Amygdala (tissue), 56 donors: ENCODE data around the gene SMG7.
A peak's percentile ranks its signal among the peaks of the same experiment; 100 is the strongest.

Experiments
- DNase-seq, 56 donors: peaks; one replicate each; lab custom pipeline; 2025; lab: John Stamatoyannopoulos, UW

Gene SMG7

DNA sequence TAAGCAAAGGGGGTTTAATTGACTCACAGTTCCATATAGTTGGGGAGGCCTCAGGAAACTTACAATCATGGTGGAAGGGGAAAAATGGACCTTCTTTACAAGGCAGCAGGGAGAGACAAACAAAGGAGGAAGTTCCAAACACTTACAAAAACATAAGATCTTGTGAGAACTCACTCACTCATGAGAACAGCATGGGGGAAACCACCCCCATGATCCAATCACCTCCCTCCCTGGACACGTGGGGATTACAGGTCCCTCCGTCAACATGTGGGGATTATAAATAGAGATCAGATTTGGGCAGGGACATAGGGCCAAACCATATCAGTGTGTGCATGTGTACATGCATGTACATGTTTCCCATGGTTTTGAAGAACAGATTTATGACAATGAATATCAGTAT, 5.5 kb upstream of the SMG7 start:
- no peak for DNase-seq

DNA sequence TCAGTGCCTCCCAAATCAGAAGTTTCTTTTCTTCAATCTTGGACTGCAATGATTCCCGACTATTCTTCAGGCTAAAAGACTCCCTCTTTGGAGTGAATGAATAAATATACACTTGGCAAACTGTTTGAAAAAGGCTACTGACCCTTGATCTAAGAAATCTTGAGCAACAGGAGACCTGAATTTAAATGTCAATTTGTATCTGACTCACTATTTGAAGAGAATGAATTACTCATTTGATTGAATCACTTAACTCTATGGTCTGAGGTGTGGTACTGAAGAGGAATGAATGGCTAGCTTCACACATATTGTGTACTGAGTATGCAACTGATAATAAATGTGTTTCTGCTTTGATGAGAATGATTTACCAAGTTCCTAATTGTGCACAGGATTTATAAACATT, 4.6 kb upstream of the SMG7 start:
- DNase-seq: no peak

DNA sequence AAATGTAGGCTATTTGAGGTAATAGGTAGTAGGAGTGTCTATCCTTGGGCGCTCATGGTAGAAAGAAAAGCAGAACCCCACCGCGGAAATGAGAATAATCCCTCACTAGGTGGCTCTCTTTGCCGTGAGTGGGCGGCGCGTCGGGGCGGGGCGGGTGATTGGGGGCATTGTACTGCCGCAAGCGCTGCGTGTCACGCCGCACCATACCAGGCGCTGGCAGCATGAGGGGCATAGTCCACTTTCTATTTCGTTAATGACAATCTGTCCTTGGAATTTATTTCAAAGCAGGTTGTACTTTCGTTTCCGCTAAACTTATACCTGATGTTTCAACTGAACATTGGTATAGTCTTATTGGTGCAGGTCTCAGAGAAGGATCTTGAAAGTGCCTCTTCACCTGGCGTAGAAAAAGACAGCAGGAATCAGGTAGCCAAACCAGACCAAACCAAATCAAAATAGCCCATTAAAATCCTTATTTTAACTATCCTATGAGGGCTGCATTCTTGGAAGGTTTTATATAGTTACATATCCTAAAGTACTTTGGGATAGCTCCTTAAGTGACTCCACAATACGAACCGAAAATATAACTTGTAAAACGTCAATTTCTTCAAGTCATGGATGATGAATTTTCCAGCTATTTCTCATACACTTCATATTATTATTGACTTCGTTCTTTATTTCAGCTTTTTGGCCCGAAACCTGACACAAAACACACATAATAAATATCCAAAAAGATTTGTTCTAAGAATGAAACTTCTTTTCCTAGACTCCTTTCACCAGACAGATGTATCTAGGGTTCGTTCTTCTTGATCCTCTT, 1.9 kb upstream of the SMG7 start:
- DNase-seq: peak in 55 of 56 donors; percentile 10 to 82 (median 61)

DNA sequence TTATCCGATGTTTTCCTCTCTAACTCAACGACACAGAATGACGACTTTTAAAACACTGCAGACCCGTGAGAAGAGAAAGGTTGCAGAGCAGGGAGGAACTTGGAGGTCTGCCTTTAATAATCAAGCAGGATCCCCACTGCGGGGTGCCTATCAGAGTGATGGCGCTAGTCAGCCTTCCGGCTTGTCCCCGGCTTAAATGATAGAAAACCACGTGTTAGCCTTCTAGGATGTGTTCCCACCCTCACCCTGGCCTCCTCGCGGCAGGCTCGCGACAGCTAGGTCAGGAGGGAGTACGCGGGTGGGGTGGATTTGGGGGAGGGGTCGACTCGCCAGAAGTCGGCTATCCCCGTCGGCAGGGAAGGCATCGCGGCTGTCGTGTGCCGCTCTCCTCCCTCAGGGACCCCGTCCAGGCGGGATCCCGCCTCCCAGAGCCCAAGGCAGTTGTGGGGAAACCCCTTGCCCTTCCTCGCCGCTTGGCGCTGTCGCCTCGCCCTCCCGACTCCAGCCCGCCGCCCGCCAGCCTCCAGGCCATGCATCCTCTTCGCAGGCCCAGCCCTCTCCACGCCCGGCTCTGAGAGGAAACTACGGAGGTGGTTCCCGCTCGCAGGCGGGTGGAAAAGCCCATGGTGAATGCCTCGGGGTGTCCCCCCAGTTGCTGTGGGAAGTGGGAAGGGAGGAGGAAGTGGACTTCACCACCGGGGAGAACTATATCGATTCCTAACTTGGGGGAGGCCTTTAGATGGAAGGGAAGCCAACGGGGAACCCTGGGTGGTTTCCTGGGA, 1.1 kb upstream of the SMG7 start:
- DNase-seq: peak in 54 of 56 donors; percentile 57 to 93 (median 80)

DNA sequence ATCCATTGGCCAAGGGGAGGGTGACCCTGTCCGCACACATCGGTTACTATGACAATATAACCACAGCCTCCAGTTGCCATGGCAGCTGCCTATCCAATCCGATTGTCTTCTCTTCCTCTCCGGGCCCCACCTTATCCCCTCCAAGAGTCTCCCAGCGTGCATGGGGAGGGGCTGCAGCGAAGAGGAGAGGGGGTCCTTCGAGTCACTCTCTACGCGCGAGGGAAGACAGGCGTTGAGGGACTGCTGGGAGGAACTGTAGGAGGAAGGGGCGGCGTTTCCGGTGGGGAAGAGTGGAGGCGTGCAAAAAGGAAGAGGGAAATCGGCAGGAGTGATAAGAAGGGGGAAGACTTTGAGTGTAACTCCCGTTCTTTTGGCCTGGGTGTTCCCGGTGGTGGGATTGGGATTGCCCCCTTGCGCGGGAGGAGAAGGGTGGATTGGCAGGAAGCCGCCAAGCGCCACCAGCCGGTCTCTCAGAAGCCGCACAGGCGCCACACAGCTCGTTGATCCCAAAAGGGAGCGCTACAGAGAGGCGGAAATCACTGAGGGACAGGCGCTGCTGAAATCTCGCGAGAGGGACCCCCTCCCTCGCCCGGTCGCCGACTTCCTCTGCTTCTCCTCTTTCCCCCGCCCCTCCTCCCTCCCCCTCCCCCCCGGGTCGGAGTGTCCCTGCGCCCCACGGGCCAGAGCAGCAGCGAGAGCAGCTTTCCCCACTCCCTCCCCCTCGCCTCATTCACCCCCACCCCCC, 384 bp upstream of the SMG7 start:
- DNase-seq: peak; percentile 83 to 99 (median 97)

- no peak for DNase-seq
Observed at GRCh38 chr1:183473217-183473536, 878 bp downstream of the SMG7 start.

DNA sequence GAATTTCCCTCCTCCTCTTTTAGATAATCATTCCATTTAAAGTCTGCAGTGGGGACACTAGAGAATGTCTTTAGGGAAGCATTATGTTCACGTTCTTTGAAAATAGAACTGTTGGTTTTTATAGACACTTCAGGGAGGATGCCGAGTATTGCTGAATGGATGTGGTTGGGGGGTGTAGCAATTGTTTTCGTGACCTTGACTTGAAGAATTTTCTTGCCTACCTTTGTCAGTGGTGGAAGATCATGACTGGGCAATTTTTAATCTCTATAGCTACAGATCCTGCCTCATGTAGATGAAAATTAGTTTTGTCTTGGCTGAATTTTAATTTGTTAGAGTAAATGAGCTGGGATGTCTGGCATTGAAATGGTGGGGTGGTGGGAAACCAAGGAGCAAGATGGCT, 3.8 kb downstream of the SMG7 start:
- no peak for DNase-seq

- no peak for DNase-seq
Observed at GRCh38 chr1:183477986-183478781, 5.9 kb downstream of the SMG7 start.

DNA sequence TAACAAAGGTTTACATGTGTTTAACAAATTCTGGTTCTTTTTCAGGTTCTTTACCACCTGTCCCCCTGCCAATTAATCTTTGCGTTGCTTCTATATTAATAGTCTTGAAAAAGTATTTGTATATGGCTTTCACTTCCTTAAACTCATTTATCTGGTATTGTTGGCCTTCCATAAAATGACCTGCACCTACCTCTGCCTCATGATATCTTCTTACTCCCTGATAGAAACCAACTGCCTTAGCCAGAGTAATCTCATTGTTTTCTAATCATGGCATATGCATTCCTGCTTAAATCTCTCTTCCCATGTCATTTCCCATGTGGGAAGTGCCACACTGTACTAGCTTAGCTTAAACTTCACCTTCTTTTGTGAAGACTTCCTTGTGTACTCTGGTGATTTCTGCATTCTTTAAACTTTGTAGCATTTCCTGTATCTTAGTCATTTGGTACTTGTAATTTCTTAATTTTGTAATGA, 8.7 kb downstream of the SMG7 start:
- no peak for DNase-seq

GRCh38 chr1:183483224-183483623, 10.9 kb downstream of the SMG7 start:
- no peak for DNase-seq

GRCh38 chr1:183484254-183484653, 12.0 kb downstream of the SMG7 start:
- DNase-seq: no peak

- no peak for DNase-seq
Observed at GRCh38 chr1:183484851-183485250, 12.6 kb downstream of the SMG7 start.

GRCh38 chr1:183487674-183488442, 15.6 kb downstream of the SMG7 start:
- DNase-seq: no peak

GRCh38 chr1:183490932-183491331, 18.6 kb downstream of the SMG7 start:
- DNase-seq: no peak

- DNase-seq: no peak
Observed at GRCh38 chr1:183493540-183494245, 21.4 kb downstream of the SMG7 start.

- DNase-seq: no peak
Observed at GRCh38 chr1:183495420-183495819, 23.1 kb downstream of the SMG7 start.

- DNase-seq: no peak
Observed at GRCh38 chr1:183497218-183497617, 24.9 kb downstream of the SMG7 start.

DNA sequence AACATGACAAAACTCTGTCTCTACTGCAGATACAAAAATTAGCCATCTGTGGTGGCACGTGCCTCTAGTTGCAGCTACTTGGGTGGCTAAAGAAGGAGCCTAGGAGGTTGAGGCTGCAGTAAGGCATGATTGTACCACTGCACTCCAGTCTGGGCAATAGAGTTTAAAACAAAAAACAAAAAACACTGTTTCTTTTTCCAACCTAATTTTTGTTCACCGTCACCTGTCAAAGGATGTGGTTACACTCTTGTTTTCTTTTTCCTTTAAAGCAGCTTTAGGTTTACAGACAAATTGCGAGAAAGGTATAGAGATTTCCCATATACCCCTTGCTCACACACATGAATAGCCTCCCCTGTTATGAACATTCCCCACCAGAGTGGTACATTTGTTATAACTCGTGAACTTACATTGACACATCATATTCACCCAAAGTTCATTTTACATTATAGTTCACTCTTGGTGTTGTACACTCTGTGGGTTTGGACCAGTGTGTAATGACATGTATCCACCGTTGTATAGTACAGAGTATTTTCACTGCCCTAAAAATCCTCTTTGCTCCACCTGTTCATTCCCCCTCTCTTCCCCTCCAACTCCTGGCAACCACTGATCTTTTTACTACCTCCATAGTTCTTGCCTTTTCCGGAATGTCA, 26.2 kb downstream of the SMG7 start:
- DNase-seq: no peak
